Upper lobe of left lung (tissue), 6 donors: ENCODE data around the gene ZNF138. TPM values are rescaled to one million over a fixed set of nuclear protein-coding genes. Genes with fewer than 3 reads are reported as not detected.

Experiments
- ATAC-seq, 2 donors: fragments of 200-7000 bp; cut with Tn5 transposase; one replicate each; pipeline ENCODE4 v1.9.1; 2022; ENCODE audit warnings: mild to moderate bottlenecking in 2 of 2, moderate library complexity in 2 of 2; ENCODE audit not compliant: low FRiP score in 2 of 2
- DNase-seq, 2 donors: peaks; one replicate each; pipeline ENCODE4 v3.0.0-alpha.2; 2019 to 2020
- H3K27ac ChIP-seq, 4 donors: fragments of 200-600 bp; sonication (generic); one replicate each; pipeline ENCODE4 v1.5.1; 2016 to 2019
- H3K27me3 ChIP-seq, 4 donors: fragments of 200-600 bp; sonication (generic); one replicate each; pipeline ENCODE4 v1.5.1; 2017 to 2019
- H3K36me3 ChIP-seq, 4 donors: fragments of 200-600 bp; sonication (generic); one replicate each; pipeline ENCODE4 v1.5.1; 2016 to 2019
- H3K4me1 ChIP-seq, 4 donors: fragments of 200-600 bp; sonication (generic); one replicate each; pipeline ENCODE4 v1.5.1; 2018 to 2019
- H3K4me3 ChIP-seq, 4 donors: fragments of 200-600 bp; sonication (generic); one replicate each; pipeline ENCODE4 v1.5.1; 2017 to 2019; ENCODE audit warnings: mild to moderate bottlenecking in 2 of 4, moderate library complexity in 1 of 4
- H3K9me3 ChIP-seq, 4 donors: fragments of 200-600 bp; sonication (generic); one replicate each; pipeline ENCODE4 v1.5.1; 2018 to 2019
- CTCF ChIP-seq, 6 experiments: fragments of 450-650 bp in 4 of 6; fragments of 200-600 bp in 2 of 6; sonication (generic) in 2 of 6; IDR thresholded peaks; one replicate each; pipeline ENCODE4 v1.5.1; 2016 to 2019; ENCODE audit warnings: antibody characterized with exemption in 6 of 6
- EP300 ChIP-seq, 4 donors: sonication (generic); formaldehyde crosslinking; IDR thresholded peaks; one replicate each; pipeline ENCODE4 v1.5.1; 2017; ENCODE audit warnings: antibody characterized with exemption in 4 of 4, control low read depth in 2 of 4
- POLR2A ChIP-seq, 4 donors: fragments of 450-650 bp; IDR thresholded peaks; one replicate each; pipeline ENCODE4 v1.5.1; 2016 to 2017; ENCODE audit warnings: antibody characterized with exemption in 4 of 4, mild to moderate bottlenecking in 2 of 4
- POLR2AphosphoS5 ChIP-seq, 2 donors: sonication (generic); formaldehyde crosslinking; IDR thresholded peaks; one replicate each; pipeline ENCODE4 v1.5.1; 2017; ENCODE audit warnings: antibody characterized with exemption in 2 of 2
- WGBS, 2 donors: methylation state at CpG; one replicate each; pipeline ENCODE4 v1.1.5; 2017 to 2018; 5-methylcytosine and 5-hydroxymethylcytosine counted together
- total RNA-seq, 6 donors: library from RNA; depleted of rRNA in 4 of 6; stranded (reverse); fragments of >200 nt in 4 of 6; gene quantifications; one replicate each; pipeline versions ENCODE4 v1.1.0 to v1.2.1, GENCODE V29; 2016 to 2021
- donor health status: DM: no; HTN: no; CAD: no; lungs with moderate emphysema.
- donor health status: DM: no; HTN: yes; CAD: no; lungs with severe emphysema.

The ZNF138 gene
- total RNA-seq, 6 donors from 2014 or later = 3.4 to 23.7 (median 5.0) TPM

- WGBS, 2 donors = 76 to 83% methylated on average over 16 to 26 of the region's 26 CpGs
- no peaks in the 10 kb centered on the region for H3K9me3 ChIP-seq
- ATAC-seq (no peak), DNase-seq (no peak)
- no peaks in the 10 kb centered on the region for H3K27me3 ChIP-seq
- peaks cover 0 to 24% (median 5%) of the 10 kb centered on the region in 4 donors for H3K4me1 ChIP-seq
- H3K27ac ChIP-seq = peak overlapping the region in 1 of 4 donors; percentile 50
- TF ChIP-seq CTCF (IDR thresholded peaks at IDR 0.05) = no peak
- no peak for TF ChIP-seq POLR2AphosphoS5 (IDR thresholded peaks at IDR 0.05)
- no peak for TF ChIP-seq EP300 (IDR thresholded peaks at IDR 0.05)
- no peak for TF ChIP-seq POLR2A (IDR thresholded peaks at IDR 0.05)
- H3K4me3 ChIP-seq = peak overlapping the region in 3 of 4 donors; percentile 39 to 48 (median 43)
- no peaks in the 10 kb centered on the region for H3K36me3 ChIP-seq
Observed at GRCh38 chr7:64881461-64882287, 87.4 kb downstream of the ZNF138 start.

- Histone ChIP-seq H3K4me3 (peak overlapping the region in 3 of 4 donors; percentile 39 to 48 (median 43)), H3K9me3 (no peaks in the 10 kb centered on the region), H3K4me1 (peaks cover 0 to 17% (median 2%) of the 10 kb centered on the region in 4 donors), H3K36me3 (no peaks in the 10 kb centered on the region), H3K27me3 (no peaks in the 10 kb centered on the region), H3K27ac (peak overlapping the region in 1 of 4 donors; percentile 50)
- TF ChIP-seq CTCF (IDR thresholded peaks at IDR 0.05) (no peak), POLR2A (IDR thresholded peaks at IDR 0.05) (no peak), POLR2AphosphoS5 (IDR thresholded peaks at IDR 0.05) (no peak), EP300 (IDR thresholded peaks at IDR 0.05) (no peak)
- 17 to 21% methylated on average over 13 to 40 of the region's 55 CpGs for WGBS, 2 donors
- DNase-seq = peak; percentile 64 to 89
- ATAC-seq = peak in 1 of 2 donors; percentile 91
Observed at GRCh38 chr7:64882341-64883112, 88.3 kb downstream of the ZNF138 start.

Other genes starting within 250 kb of the ZNF138 start
- gene ZNF680, start 231.4 kb upstream of the ZNF138 start, total RNA-seq = 10 to 100 TPM in 4 of 6 donors, 1 to 10 TPM in 2; 4.0 to 20.3 (median 11.7) TPM
- gene ZNF107, start 128.3 kb upstream of the ZNF138 start, total RNA-seq = 10 to 100 TPM in 1 of 6 donors, 1 to 10 TPM in 5; 2.7 to 13.6 (median 4.2) TPM
- 10 to 100 TPM in 3 of 6 donors, 1 to 10 TPM in 3; 3.2 to 29.6 (median 7.6) TPM for gene ZNF273, start 108.8 kb downstream of the ZNF138 start, total RNA-seq
- 10 to 100 TPM in 4 of 6 donors, 1 to 10 TPM in 2; 9.4 to 34.4 (median 10.4) TPM for gene ZNF117, start 196.6 kb downstream of the ZNF138 start, total RNA-seq
- 10 to 100 TPM; 17.9 to 38.8 (median 25.3) TPM for gene ERV3-1, start 212.3 kb downstream of the ZNF138 start, total RNA-seq